HEK293 (cell line): ENCODE results near the gene ZNF296.
A peak's percentile ranks its signal among the peaks of the same experiment; 100 is the strongest.
"Not testable (repeated sequence)": the region's sequence is repeated elsewhere in the genome, so short reads cannot be mapped to it uniquely, and the experiment has no call there.

Source experiments
- CTCF ChIA-PET: fragments of 350-600 bp; formaldehyde crosslinking; extraction: SDS; loops from one replicate; lab custom pipeline; 2021; ENCODE audit warnings: antibody characterized with exemption; lab: Yijun Ruan, JAX
- POLR2A ChIA-PET: fragments of 300-600 bp; formaldehyde crosslinking; extraction: SDS; loops from one replicate; lab custom pipeline; 2020; ENCODE audit warnings: antibody characterized with exemption, inconsistent platforms; lab: Yijun Ruan, JAX
- H3K27ac ChIP-seq: fragments of 200-500 bp; sonication (Bioruptor generic); 2 replicates; pipeline ENCODE4 v1.5.1; 2014; ENCODE audit warnings: low read depth, low read length, control low read depth, inconsistent platforms; ENCODE audit errors: extremely low read depth
- H3K36me3 ChIP-seq, 2 experiments: fragments of 200-500 bp in 1 of 2; sonication (Bioruptor generic) in 1 of 2; 1 replicate in 1 of 2; 2 replicates in 1 of 2; pipeline ENCODE4 v1.5.1; 2014 to 2017; ENCODE audit warnings: inconsistent platforms in 2 of 2, low read length in 2 of 2; ENCODE audit not compliant: control insufficient read depth in 2 of 2, insufficient read depth in 1 of 2
- H3K4me1 ChIP-seq: fragments of 200-500 bp; sonication (Bioruptor generic); 2 replicates; pipeline ENCODE4 v1.5.1; 2014; ENCODE audit warnings: mild to moderate bottlenecking, low read length, inconsistent platforms; ENCODE audit not compliant: control insufficient read depth, insufficient read depth
- H3K4me3 ChIP-seq: 2 replicates; pipeline ENCODE4 v1.5.1; 2011; ENCODE audit warnings: low read depth, mild to moderate bottlenecking, control low read depth, low read length, moderate library complexity
- H3K9me3 ChIP-seq: fragments of 200-500 bp; sonication (Bioruptor generic); 2 replicates; pipeline ENCODE4 v1.5.1; 2014; ENCODE audit warnings: low read depth, low read length, inconsistent platforms; ENCODE audit not compliant: control insufficient read depth, insufficient read depth
- EGR2 ChIP-seq: fragments of 450-650 bp; formaldehyde crosslinking; IDR thresholded peaks from 2 replicates; pipeline ENCODE4 v1.5.1; 2016; ENCODE audit warnings: low read depth, missing biosample characterization, missing genetic modification characterization
- PATZ1 ChIP-seq: fragments of 450-650 bp; formaldehyde crosslinking; IDR thresholded peaks from 2 replicates; pipeline ENCODE4 v1.5.1; 2016; ENCODE audit warnings: missing biosample characterization, missing genetic modification characterization
- YY2 ChIP-seq: fragments of 450-650 bp; formaldehyde crosslinking; IDR thresholded peaks from 2 replicates; pipeline ENCODE4 v1.5.1; 2016; ENCODE audit warnings: missing biosample characterization, missing genetic modification characterization
- ZBTB8A ChIP-seq: fragments of 450-650 bp; formaldehyde crosslinking; IDR thresholded peaks from 2 replicates; pipeline ENCODE4 v1.5.1; 2016; ENCODE audit warnings: missing biosample characterization, missing genetic modification characterization
- ZEB2 ChIP-seq: fragments of 450-650 bp; formaldehyde crosslinking; IDR thresholded peaks from 2 replicates; pipeline ENCODE4 v1.5.1; 2016; ENCODE audit warnings: missing biosample characterization, missing genetic modification characterization
- ZFHX2 ChIP-seq: fragments of 450-650 bp; formaldehyde crosslinking; conservative IDR thresholded peaks from 2 replicates; pipeline ENCODE4 v1.5.1; 2016; ENCODE audit warnings: missing biosample characterization, missing genetic modification characterization
- ZFP3 ChIP-seq: fragments of 450-650 bp; formaldehyde crosslinking; IDR thresholded peaks from 2 replicates; pipeline ENCODE4 v1.5.1; 2016; ENCODE audit warnings: low read depth, missing biosample characterization, missing genetic modification characterization
- ZFP41 ChIP-seq: fragments of 450-650 bp; formaldehyde crosslinking; IDR thresholded peaks from 2 replicates; pipeline ENCODE4 v1.5.1; 2016; ENCODE audit warnings: missing biosample characterization, missing genetic modification characterization, borderline replicate concordance
- ZIC2 ChIP-seq: fragments of 450-650 bp; formaldehyde crosslinking; IDR thresholded peaks from 2 replicates; pipeline ENCODE4 v1.5.1; 2016; ENCODE audit warnings: missing biosample characterization, missing genetic modification characterization
- ZNF138 ChIP-seq: fragments of 450-650 bp; formaldehyde crosslinking; IDR thresholded peaks from 2 replicates; pipeline ENCODE4 v1.5.1; 2016; ENCODE audit warnings: missing biosample characterization, missing genetic modification characterization, borderline replicate concordance
- ZNF18 ChIP-seq: fragments of 450-650 bp; formaldehyde crosslinking; IDR thresholded peaks from 2 replicates; pipeline ENCODE4 v1.5.1; 2016; ENCODE audit warnings: missing biosample characterization, missing genetic modification characterization
- ZNF24 ChIP-seq: fragments of 450-650 bp; formaldehyde crosslinking; IDR thresholded peaks from 2 replicates; pipeline ENCODE4 v1.5.1; 2016; ENCODE audit warnings: missing biosample characterization, missing genetic modification characterization
- ZNF350 ChIP-seq: fragments of 450-650 bp; formaldehyde crosslinking; IDR thresholded peaks from 2 replicates; pipeline ENCODE4 v1.5.0; 2017; ENCODE audit warnings: missing biosample characterization, mild to moderate bottlenecking, missing genetic modification characterization
- ZNF37A ChIP-seq: fragments of 450-650 bp; IDR thresholded peaks from 2 replicates; pipeline ENCODE4 v1.5.1; 2018; ENCODE audit warnings: missing biosample characterization, missing genetic modification characterization
- ZNF433 ChIP-seq: fragments of 450-650 bp; formaldehyde crosslinking; IDR thresholded peaks from 2 replicates; pipeline ENCODE4 v1.5.1; 2016; ENCODE audit warnings: missing biosample characterization, missing genetic modification characterization, low read depth
- ZNF488 ChIP-seq: fragments of 450-650 bp; formaldehyde crosslinking; IDR thresholded peaks from 2 replicates; pipeline ENCODE4 v1.5.1; 2016; ENCODE audit warnings: missing biosample characterization, missing genetic modification characterization
- ZNF677 ChIP-seq: fragments of 450-650 bp; IDR thresholded peaks from 2 replicates; pipeline ENCODE4 v1.5.0; 2018; ENCODE audit warnings: missing biosample characterization, mild to moderate bottlenecking, missing genetic modification characterization, moderate library complexity
- ZNF704 ChIP-seq: fragments of 450-650 bp; formaldehyde crosslinking; IDR thresholded peaks from 2 replicates; pipeline ENCODE4 v1.5.1; 2016; ENCODE audit warnings: missing biosample characterization, missing genetic modification characterization
- TF ChIP-seq, protein P1 (sequence below): fragments of 450-650 bp; formaldehyde crosslinking; IDR thresholded peaks from 2 replicates; pipeline ENCODE4; 2016; ENCODE audit warnings: missing biosample characterization, missing genetic modification characterization

Gene ZNF296

GRCh38 chr19:45118591-45119355, 42.5 kb upstream of the ZNF296 start:
- ChIA-PET CTCF (interaction anchor here (0.6 to 1.1 kb wide), 4 partner anchors 13 to 25 kb away, joined by 3 to 4 read pairs (median 4); no protein-coding TSS in a partner anchor), POLR2A (interaction anchor here (0.5 to 1.3 kb wide), 2 partner anchors 27 to 1243 kb away, joined by 4 to 7 read pairs; no protein-coding TSS in a partner anchor)
- H3K9me3 ChIP-seq, H3K27ac ChIP-seq, H3K36me3 ChIP-seq, H3K4me3 ChIP-seq: not testable (repeated sequence)
- TF ChIP-seq EGR2 (tag by site-specific recombination) (peak; percentile 29; the same call in 1 of the 2 replicates), ZIC2 (tag by site-specific recombination) (peak; percentile 75), ZFHX2 (tag by site-specific recombination) (peak; percentile 51)
- H3K4me1 ChIP-seq = peaks cover 22% of the 10 kb centered on the region

DNA sequence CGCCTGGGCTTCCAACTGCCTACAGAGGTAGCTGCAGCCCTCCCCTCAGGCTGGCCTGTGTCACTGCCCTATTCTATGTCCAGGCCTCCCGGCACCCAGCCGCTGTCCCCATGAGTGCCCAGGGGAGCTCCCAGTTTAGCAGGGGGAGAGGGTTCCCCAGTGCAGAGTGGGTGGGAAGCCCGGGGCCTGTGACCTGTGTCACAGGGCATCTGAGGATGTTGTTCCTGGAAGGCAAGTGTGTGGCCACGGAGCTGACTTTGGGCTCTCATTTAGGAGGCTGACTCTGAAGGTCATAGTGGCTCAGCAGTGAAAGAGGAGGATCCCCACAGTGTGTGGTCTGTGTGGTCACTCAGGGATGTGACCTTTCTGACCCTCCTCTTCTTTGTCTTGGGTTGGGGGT, 41.8 kb upstream of the ZNF296 start:
- POLR2A ChIA-PET = interaction anchor here (0.8 to 1.3 kb wide), 2 partner anchors 15 to 26 kb away, joined by 3 to 7 read pairs; no protein-coding TSS in a partner anchor
- Histone ChIP-seq H3K4me1 (peaks cover 23% of the 10 kb centered on the region), H3K4me3 (no peak overlapping the region), H3K27ac (no peak overlapping the region)
- TF ChIP-seq ZNF704 (tag by site-specific recombination) = no peak
- TF ChIP-seq, all 188 proteins: peak for 0
- CTCF ChIA-PET = interaction anchor here (0.6 to 1.3 kb wide), 5 partner anchors 8 to 27 kb away, joined by 3 to 5 read pairs (median 4); no protein-coding TSS in a partner anchor
- H3K36me3 ChIP-seq = no peaks in the 10 kb centered on the region; a peak in 1 of 3 replicates
- H3K9me3 ChIP-seq = no peaks in the 10 kb centered on the region

GRCh38 chr19:45117671-45118070, 41.4 kb upstream of the ZNF296 start:
- Histone ChIP-seq H3K4me3 (no peak overlapping the region), H3K27ac (0 out of 2 replicates have a peak overlapping the region, but pooled peaks have one; percentile 31), H3K4me1 (peaks cover 26% of the 10 kb centered on the region), H3K36me3 (no peaks in the 10 kb centered on the region; a peak in 1 of 3 replicates), H3K9me3 (no peaks in the 10 kb centered on the region)
- TF ChIP-seq ZNF433 (no peak), ZFP3 (no peak), ZEB2 (tag by site-specific recombination) (no peak), ZNF138 (no peak), ZNF24 (tag by site-specific recombination) (no peak), ZBTB8A (tag by site-specific recombination) (no peak), ZNF488 (no peak), ZNF37A (no peak), ZNF677 (no peak), ZNF350 (tag by site-specific recombination) (no peak), ZFP41 (no peak), PATZ1 (tag by site-specific recombination) (no peak), ZNF18 (tag by site-specific recombination) (no peak), YY2 (tag by site-specific recombination) (no peak)
- TF ChIP-seq, protein P1, sequence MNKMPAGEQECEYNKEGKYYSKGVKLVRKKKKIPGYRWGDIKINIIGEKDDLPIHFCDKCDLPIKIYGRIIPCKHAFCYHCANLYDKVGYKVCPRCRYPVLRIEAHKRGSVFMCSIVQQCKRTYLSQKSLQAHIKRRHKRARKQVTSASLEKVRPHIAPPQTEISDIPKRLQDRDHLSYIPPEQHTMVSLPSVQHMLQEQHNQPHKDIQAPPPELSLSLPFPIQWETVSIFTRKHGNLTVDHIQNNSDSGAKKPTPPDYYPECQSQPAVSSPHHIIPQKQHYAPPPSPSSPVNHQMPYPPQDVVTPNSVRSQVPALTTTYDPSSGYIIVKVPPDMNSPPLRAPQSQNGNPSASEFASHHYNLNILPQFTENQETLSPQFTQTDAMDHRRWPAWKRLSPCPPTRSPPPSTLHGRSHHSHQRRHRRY = no peak
- POLR2A ChIA-PET = interaction anchor here (0.8 to 1.3 kb wide), 2 partner anchors 14 to 26 kb away, joined by 3 to 7 read pairs; no protein-coding TSS in a partner anchor
- CTCF ChIA-PET = interaction anchor here (0.7 to 1.3 kb wide), 3 partner anchors 9 to 26 kb away, joined by 3 to 5 read pairs (median 3); no protein-coding TSS in a partner anchor
